Measurements from ENCODE around the gene ZFR.

ZFR gene

GRCh38 chr5:32363030-32363429 is 81.5 kb downstream of the ZFR start:
- no peak for DNase-seq (ENCODE audit: low read depth in 3 of 3)

GRCh38 chr5:32362527-32362926 is 82.0 kb downstream of the ZFR start:
- no peak for DNase-seq (ENCODE audit: low read depth in 3 of 3)

GRCh38 chr5:32360906-32361305 is 83.6 kb downstream of the ZFR start:
- no peak for DNase-seq (ENCODE audit: low read depth in 3 of 3)

- DNase-seq (ENCODE audit: low read depth in 3 of 3): no peak
Measured at GRCh38 chr5:32358611-32359010, 85.9 kb downstream of the ZFR start.

GRCh38 chr5:32357658-32358057 is 86.9 kb downstream of the ZFR start:
- no peak for DNase-seq (ENCODE audit: low read depth in 3 of 3)

GRCh38 chr5:32355686-32356085 is 88.9 kb downstream of the ZFR start:
- DNase-seq (ENCODE audit: low read depth in 3 of 3): no peak

GRCh38 chr5:32353420-32353819 is 91.1 kb downstream of the ZFR start:
- DNase-seq (ENCODE audit: low read depth in 3 of 3): no peak

- DNase-seq (ENCODE audit: low read depth in 3 of 3): no peak
Measured at GRCh38 chr5:32352685-32353084, 91.9 kb downstream of the ZFR start.

- no peak for DNase-seq (ENCODE audit: low read depth in 3 of 3)
Measured at GRCh38 chr5:32346869-32347268, 97.7 kb downstream of the ZFR start.

GRCh38 chr5:32343058-32343672 is 101.4 kb downstream of the ZFR start:
- no peak for DNase-seq (ENCODE audit: low read depth in 3 of 3)

GRCh38 chr5:32342656-32343055 is 101.9 kb downstream of the ZFR start:
- no peak for DNase-seq (ENCODE audit: low read depth in 3 of 3)

- DNase-seq (ENCODE audit: low read depth in 3 of 3): no peak
Measured at GRCh38 chr5:32339878-32340277, 104.7 kb downstream of the ZFR start.

GRCh38 chr5:32339198-32339597 is 105.3 kb downstream of the ZFR start:
- no peak for DNase-seq (ENCODE audit: low read depth in 3 of 3)

GRCh38 chr5:32332966-32333365 is 111.6 kb downstream of the ZFR start:
- no peak for DNase-seq (ENCODE audit: low read depth in 3 of 3)

- DNase-seq (ENCODE audit: low read depth in 3 of 3): no peak
Measured at GRCh38 chr5:32332361-32332760, 112.2 kb downstream of the ZFR start.

GRCh38 chr5:32331935-32332274 is 112.6 kb downstream of the ZFR start:
- DNase-seq (ENCODE audit: low read depth in 3 of 3): no peak

- no peak for DNase-seq (ENCODE audit: low read depth in 3 of 3)
Measured at GRCh38 chr5:32331217-32331934, 113.2 kb downstream of the ZFR start.

- DNase-seq (ENCODE audit: low read depth in 3 of 3): no peak
Measured at GRCh38 chr5:32330126-32330971, 114.2 kb downstream of the ZFR start.

GRCh38 chr5:32329395-32329834 is 115.1 kb downstream of the ZFR start:
- peak; percentile 11 to 28 (median 15) for DNase-seq (ENCODE audit: low read depth in 3 of 3)

GRCh38 chr5:32326216-32326772 is 118.2 kb downstream of the ZFR start:
- no peak for DNase-seq (ENCODE audit: low read depth in 3 of 3)

- no peak for DNase-seq (ENCODE audit: low read depth in 3 of 3)
Measured at GRCh38 chr5:32325616-32326015, 118.9 kb downstream of the ZFR start.

- no peak for DNase-seq (ENCODE audit: low read depth in 3 of 3)
Measured at GRCh38 chr5:32325062-32325461, 119.5 kb downstream of the ZFR start.
